Measurements from ENCODE around the gene CBL.
A peak's percentile ranks its signal among the peaks of the same experiment; 100 is the strongest.
"Not testable (repeated sequence)": the region's sequence is repeated elsewhere in the genome, so short reads cannot be mapped to it uniquely, and the experiment has no call there.

CBL gene

GRCh38 chr11:119184399-119184798 is 21.7 kb upstream of the CBL start:
- not testable (repeated sequence) for DNase-seq (ENCODE audit: low read depth in 2 of 2)

- DNase-seq (ENCODE audit: low read depth in 2 of 2) = no peak
These were observed 20.0 kb upstream of the CBL start for GRCh38 chr11:119185981-119186634.

- DNase-seq (ENCODE audit: low read depth in 2 of 2) = no peak
These were observed 18.8 kb upstream of the CBL start for GRCh38 chr11:119187123-119187892.

GRCh38 chr11:119188067-119188466 is 18.1 kb upstream of the CBL start:
- DNase-seq (ENCODE audit: low read depth in 2 of 2) = no peak

- DNase-seq (ENCODE audit: low read depth in 2 of 2) = no peak
These were observed 17.3 kb upstream of the CBL start for GRCh38 chr11:119188887-119189286.

- no peak for DNase-seq (ENCODE audit: low read depth in 2 of 2)
These were observed 16.7 kb upstream of the CBL start for GRCh38 chr11:119189393-119189792.

- DNase-seq (ENCODE audit: low read depth in 2 of 2) = no peak
These were observed 15.6 kb upstream of the CBL start for GRCh38 chr11:119190531-119190930.

- DNase-seq (ENCODE audit: low read depth in 2 of 2) = not testable (repeated sequence)
These were observed 14.9 kb upstream of the CBL start for GRCh38 chr11:119191265-119191664.

- no peak for DNase-seq (ENCODE audit: low read depth in 2 of 2)
These were observed 14.0 kb upstream of the CBL start for GRCh38 chr11:119192111-119192510.

- DNase-seq (ENCODE audit: low read depth in 2 of 2) = no peak
These were observed 13.1 kb upstream of the CBL start for GRCh38 chr11:119193001-119193400.

GRCh38 chr11:119193626-119194025 is 12.5 kb upstream of the CBL start:
- no peak for DNase-seq (ENCODE audit: low read depth in 2 of 2)

- DNase-seq (ENCODE audit: low read depth in 2 of 2) = no peak
These were observed 11.2 kb upstream of the CBL start for GRCh38 chr11:119194811-119195440.

GRCh38 chr11:119195680-119196079 is 10.5 kb upstream of the CBL start:
- no peak for DNase-seq (ENCODE audit: low read depth in 2 of 2)

GRCh38 chr11:119196833-119197483 is 9.2 kb upstream of the CBL start:
- peak; percentile 14 to 25 for DNase-seq (ENCODE audit: low read depth in 2 of 2)

GRCh38 chr11:119198925-119199324 is 7.2 kb upstream of the CBL start:
- DNase-seq (ENCODE audit: low read depth in 2 of 2) = no peak

- not testable (repeated sequence) for DNase-seq (ENCODE audit: low read depth in 2 of 2)
These were observed 4.9 kb upstream of the CBL start for GRCh38 chr11:119201236-119201635.

- DNase-seq (ENCODE audit: low read depth in 2 of 2) = no peak
These were observed 3.6 kb upstream of the CBL start for GRCh38 chr11:119202554-119202953.

- DNase-seq (ENCODE audit: low read depth in 2 of 2) = no peak
These were observed 2.1 kb upstream of the CBL start for GRCh38 chr11:119204066-119204465.

- no peak for DNase-seq (ENCODE audit: low read depth in 2 of 2)
These were observed 1.1 kb upstream of the CBL start for GRCh38 chr11:119205080-119205479.

GRCh38 chr11:119206511-119207414 is 624 bp downstream of the CBL start:
- DNase-seq (ENCODE audit: low read depth in 2 of 2) = peak in 1 of 2 donors; percentile 2

GRCh38 chr11:119207415-119207960 is 1.3 kb downstream of the CBL start:
- DNase-seq (ENCODE audit: low read depth in 2 of 2) = no peak

All from stimulated activated CD8-positive, alpha-beta memory T cell treated with anti-CD3 and anti-CD28 coated beads, Interleukin-7, amount 100 ng/mL, for 1 hour (primary cell).